Measurements from ENCODE around the gene TFB2M.

The TFB2M gene

GRCh38 chr1:246550402-246550801 lies 15.7 kb downstream of the TFB2M start:
- no peak for DNase-seq

GRCh38 chr1:246549665-246550064 lies 16.4 kb downstream of the TFB2M start:
- no peak for DNase-seq

GRCh38 chr1:246544001-246544400 lies 22.1 kb downstream of the TFB2M start:
- DNase-seq, result no peak

DNA sequence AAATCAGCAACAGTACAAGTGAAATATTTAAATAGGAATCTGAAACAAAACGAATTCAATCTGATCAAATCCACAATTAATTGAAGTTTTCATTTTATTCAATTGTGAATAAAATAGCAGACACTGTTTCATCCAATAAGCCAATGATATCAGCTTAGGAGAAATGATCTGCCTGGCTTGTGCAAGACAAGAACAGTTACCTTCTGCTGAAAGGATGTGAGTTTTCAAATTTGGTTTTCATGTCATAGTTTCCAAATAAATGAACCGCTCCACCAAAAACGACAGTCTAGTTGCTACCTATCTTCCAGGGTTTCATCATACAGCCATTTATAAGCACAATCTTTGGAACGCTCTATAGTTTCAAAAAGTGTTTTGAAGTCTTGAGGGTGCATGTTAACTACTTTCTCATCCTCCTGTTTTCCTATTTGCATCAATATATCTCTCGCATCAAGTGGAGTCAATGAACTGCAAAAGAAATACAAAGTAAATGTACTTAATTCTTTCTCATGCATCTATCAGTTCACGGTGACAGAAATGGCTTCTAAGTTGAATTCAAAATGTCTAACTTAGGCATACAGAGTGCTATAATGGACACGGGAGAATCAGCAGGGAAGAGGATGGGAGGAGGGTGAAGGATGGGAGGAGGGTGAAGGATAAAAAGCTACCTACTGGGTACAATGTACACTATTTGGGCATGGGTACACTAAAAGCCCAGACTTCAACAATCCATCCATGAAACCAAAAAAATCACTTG lies 25.1 kb downstream of the TFB2M start:
- no peak for DNase-seq

- DNase-seq, result no peak
Measured at GRCh38 chr1:246537887-246538286, 28.2 kb downstream of the TFB2M start.

DNA sequence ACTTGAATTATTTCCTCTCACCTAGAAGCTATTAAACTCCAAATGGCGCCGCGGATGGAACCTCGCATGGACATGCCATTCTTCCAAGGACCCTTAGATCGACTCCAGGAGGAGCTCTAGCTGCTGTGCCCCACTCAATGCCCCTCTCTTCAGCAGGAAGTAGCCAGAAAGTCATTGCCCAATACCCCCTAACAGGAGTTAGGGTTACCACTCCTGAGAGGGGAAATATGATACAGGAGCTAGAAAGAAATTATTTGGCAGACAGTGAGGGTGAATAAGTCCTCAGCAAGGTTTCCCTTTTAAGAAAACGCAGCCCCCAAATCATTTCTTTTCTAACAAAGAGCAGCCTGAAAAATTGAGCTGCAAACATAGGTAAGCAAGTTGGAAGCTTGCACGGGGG lies 28.6 kb downstream of the TFB2M start:
- DNase-seq, result no peak

- no peak for DNase-seq
Measured at GRCh38 chr1:246534114-246534513, 31.9 kb downstream of the TFB2M start.

- no peak for DNase-seq
Measured at GRCh38 chr1:246533371-246533905, 32.6 kb downstream of the TFB2M start.

- DNase-seq, result no peak
Measured at GRCh38 chr1:246532519-246532918, 33.5 kb downstream of the TFB2M start.

DNA sequence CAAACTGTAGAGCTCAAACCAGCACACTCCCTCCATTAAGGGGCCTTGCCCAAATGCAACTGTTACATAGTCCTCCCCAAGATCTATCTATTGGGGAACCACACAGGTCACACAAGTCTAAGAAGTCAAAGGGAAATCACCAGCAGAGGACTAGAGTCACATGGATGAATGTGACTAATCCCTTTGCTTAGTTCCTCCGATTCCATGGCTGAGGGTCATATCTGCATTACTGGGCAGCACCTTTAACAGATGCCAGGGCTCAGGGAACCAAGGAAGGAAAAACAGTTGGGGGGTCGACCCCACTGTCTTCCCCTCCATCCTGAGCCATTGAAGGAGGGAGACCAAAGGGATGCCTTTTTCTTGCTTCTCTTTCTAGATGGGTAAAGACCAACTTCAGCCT lies 35.6 kb downstream of the TFB2M start:
- DNase-seq, result no peak

- no peak for DNase-seq
Measured at GRCh38 chr1:246528933-246529731, 36.9 kb downstream of the TFB2M start.

GRCh38 chr1:246527402-246528088 lies 38.5 kb downstream of the TFB2M start:
- no peak for DNase-seq

GRCh38 chr1:246526915-246527314 lies 39.1 kb downstream of the TFB2M start:
- no peak for DNase-seq

DNA sequence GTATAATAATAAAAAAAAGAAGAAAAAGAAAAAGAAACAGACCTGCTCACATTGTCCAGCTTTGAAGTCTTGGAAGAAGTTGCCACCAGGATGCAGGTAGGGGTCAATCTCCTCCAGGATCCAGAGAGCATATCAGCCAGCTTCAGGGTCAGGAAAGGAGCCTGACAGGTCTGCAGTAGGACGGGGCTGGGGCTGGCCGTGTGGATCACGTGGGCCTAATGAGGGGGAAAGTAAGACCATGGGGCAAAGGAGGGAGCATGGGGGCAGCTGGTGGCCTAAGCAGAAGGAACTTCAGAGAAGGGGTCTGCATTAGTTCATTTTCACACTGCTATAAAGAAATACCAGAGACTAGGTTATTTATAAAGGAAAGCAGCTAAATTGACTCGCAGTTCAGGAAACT lies 39.7 kb downstream of the TFB2M start:
- no peak for DNase-seq

- no peak for DNase-seq
Measured at GRCh38 chr1:246519514-246519913, 46.5 kb downstream of the TFB2M start.

GRCh38 chr1:246518456-246519205 lies 47.4 kb downstream of the TFB2M start:
- no peak for DNase-seq

DNA sequence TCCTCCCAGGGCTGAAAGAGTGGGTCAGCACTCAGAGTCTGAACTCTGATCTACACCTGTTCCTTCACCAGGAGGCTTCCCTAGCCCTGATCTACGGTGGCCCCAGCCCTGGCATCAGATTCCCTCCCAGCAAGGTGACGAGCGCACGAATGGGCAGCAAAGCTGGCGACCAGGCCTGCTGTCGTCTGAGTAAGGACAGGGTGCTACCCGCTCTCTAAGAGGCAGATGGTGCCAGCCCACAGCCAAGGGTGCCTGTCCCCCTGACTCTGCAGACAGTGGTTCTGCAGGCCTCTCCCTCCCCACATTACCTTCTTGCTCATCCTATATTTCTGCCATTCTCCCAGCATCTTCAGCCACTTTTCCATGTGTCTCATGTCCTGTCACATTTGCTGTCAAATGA lies 48.7 kb downstream of the TFB2M start:
- no peak for DNase-seq

DNA sequence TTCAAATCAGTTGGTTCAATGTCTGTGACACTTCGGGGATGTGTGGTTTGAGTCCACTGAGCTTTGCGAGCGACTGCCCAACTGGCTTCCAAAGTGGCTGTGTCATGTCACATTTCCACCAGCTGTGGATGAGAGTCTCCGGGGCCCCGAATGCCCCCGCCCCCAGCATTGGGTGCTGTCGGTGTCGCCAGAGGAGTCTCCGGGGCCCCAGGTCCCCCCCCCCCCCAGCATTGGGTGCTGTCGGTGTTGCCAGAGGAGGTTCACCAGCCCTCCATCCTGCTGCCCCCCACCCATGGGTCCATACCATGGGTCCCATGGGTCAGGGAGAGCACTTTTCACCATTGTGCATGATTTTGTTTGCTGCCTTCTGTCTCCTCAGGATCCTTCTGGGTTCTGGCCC lies 49.9 kb downstream of the TFB2M start:
- DNase-seq, result no peak

- no peak for DNase-seq
Measured at GRCh38 chr1:246515390-246516005, 50.6 kb downstream of the TFB2M start.

DNA sequence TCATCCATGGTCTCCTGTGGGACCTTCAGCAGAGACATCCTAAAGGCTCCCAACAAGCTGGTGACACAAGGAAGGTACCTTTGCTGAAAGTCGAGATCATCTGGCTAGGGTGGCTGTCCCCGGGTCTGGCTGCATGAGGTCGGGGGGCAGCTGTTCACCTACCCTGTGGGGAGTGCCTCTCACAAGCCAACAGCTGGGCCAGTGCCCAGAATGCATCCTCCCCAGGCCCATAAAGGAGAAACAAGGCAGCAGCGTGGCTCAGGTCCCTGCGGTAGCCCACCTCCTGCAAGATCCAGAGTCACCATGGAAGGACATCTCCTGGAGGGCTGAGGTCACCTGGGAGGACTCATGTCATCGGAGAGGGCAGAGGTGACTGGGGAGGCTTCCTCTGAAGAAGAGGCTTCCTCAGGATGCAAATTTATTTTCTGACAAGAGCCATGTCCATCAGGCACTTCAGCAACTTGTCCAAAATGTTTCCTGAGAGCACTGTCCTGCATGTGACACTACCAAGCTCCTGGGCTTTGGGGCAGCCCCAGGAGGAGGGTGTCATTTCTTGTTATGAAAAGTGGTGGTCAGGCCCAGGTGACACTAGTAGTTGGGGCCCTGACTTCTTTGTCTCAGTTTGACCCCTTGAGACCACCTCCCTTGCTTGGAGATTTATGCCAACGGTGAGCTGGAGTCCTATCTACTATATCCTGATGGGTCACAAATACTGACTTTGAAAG lies 52.3 kb downstream of the TFB2M start:
- DNase-seq, result no peak

DNA sequence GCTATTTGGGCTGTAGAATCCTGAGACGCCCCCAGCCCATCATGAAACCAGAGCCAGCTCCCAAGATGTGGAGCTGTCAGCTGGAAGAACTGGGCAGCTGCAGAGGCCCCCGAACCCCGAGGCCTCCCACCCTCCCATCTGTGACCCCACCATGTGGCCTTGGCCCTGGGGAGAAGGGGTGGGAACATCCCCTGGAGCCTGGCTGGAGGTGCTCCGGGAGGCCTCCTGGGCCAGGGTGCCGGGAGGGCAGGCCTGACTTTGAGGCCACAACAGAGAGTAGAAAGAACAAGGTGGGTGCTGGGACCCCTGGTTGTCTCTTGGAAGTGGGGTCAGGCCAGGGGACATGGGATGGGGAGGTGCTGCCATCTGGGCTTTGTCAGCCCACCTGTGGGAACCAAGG lies 53.0 kb downstream of the TFB2M start:
- no peak for DNase-seq

GRCh38 chr1:246512635-246513034 lies 53.4 kb downstream of the TFB2M start:
- DNase-seq, result no peak
